K562 (cell line): ENCODE results near the gene ALS2. TPM values are rescaled to one million over a fixed set of nuclear protein-coding genes. Genes with fewer than 3 reads are reported as not detected.

Source experiments
- ATAC-seq: fragments of 200-7000 bp; cut with Tn5 transposase; 3 replicates; pipeline ENCODE4 v1.9.1; 2020; ENCODE audit warnings: moderate library complexity
- BruUV-seq: library from RNA; stranded (reverse); fragments of 400-500 nt; replicated peaks from 2 replicates; lab custom pipeline; 2021; lab: Mats Ljungman, UMichigan
- CTCF ChIA-PET: fragments of 300-600 bp; formaldehyde crosslinking; extraction: SDS; loops from one replicate; lab custom pipeline; 2021; ENCODE audit warnings: low intra/inter-chr PET ratio; lab: Yijun Ruan, JAX
- POLR2A ChIA-PET: fragments of 300-600, 350-650 bp; sonication (Branson Sonifier 250); formaldehyde crosslinking; extraction: SDS; loops from one replicate; lab custom pipeline; 2021; ENCODE audit warnings: antibody characterized with exemption, inconsistent platforms; lab: Yijun Ruan, JAX
- DNase-seq, 4 experiments: peaks; one replicate each; pipeline versions ENCODE4 v3.0.0 to v3.0.0-alpha.2; 2011 to 2018; ENCODE audit warnings: low spot score in 3 of 4, mixed read lengths in 3 of 4; ENCODE audit errors: extremely low read depth in 1 of 4
- FAIRE-seq: peaks from 2 replicates; lab custom pipeline; 2011; peaks lifted over from hg19 to GRCh38; lab: Jason Lieb, UNC
- H2AFZ ChIP-seq: 2 replicates; pipeline ENCODE4 v1.6.0; 2011; ENCODE audit warnings: low read depth, low read length, control low read depth, inconsistent platforms
- H3K27ac ChIP-seq: fragments of 200-600 bp; 3 replicates; pipeline ENCODE4 v1.8.0; 2011; ENCODE audit warnings: low read depth, mild to moderate bottlenecking, control low read depth, inconsistent platforms, low read length, moderate library complexity, mixed read lengths; ENCODE audit errors: extremely low read depth
- H3K27me3 ChIP-seq, 2 experiments: fragments of 300-600 bp in 1 of 2; 2 replicates in 1 of 2; 3 replicates in 1 of 2; pipeline versions ENCODE4 v1.6.0 to v1.8.0; 2011; ENCODE audit warnings: inconsistent platforms in 2 of 2, low read length in 2 of 2, mild to moderate bottlenecking in 1 of 2, mixed read lengths in 1 of 2, moderate library complexity in 1 of 2; ENCODE audit not compliant: control insufficient read depth in 2 of 2, insufficient read depth in 2 of 2
- H3K36me3 ChIP-seq: fragments of 300-600 bp; 3 replicates; pipeline ENCODE4 v1.8.0; 2011; ENCODE audit warnings: mild to moderate bottlenecking, low read length, inconsistent platforms; ENCODE audit not compliant: control insufficient read depth, insufficient read depth
- H3K4me1 ChIP-seq, 2 experiments: fragments of 200-600 bp in 1 of 2; replicated peaks in 1 of 2; 2 replicates in 1 of 2; 3 replicates in 1 of 2; pipeline versions ENCODE4 v1.5.1 to v1.8.0; 2011; ENCODE audit warnings: inconsistent platforms in 2 of 2, low read length in 2 of 2, mild to moderate bottlenecking in 1 of 2, mixed read lengths in 1 of 2, moderate library complexity in 1 of 2; ENCODE audit not compliant: control insufficient read depth in 2 of 2, insufficient read depth in 2 of 2
- H3K4me2 ChIP-seq: 2 replicates; pipeline ENCODE4 v1.6.1; 2011; ENCODE audit warnings: low read length, control low read depth, inconsistent platforms, mixed read lengths; ENCODE audit not compliant: insufficient read depth
- H3K4me3 ChIP-seq: fragments of 200-600 bp; sonication (generic), shearing (Covaris generic); 2 replicates; pipeline ENCODE4 v1.5.1; 2016; ENCODE audit warnings: control low read depth, inconsistent platforms
- H3K79me2 ChIP-seq: fragments of 200-600 bp; 3 replicates; pipeline ENCODE4 v1.8.0; 2011; ENCODE audit warnings: low read length, inconsistent platforms; ENCODE audit not compliant: control insufficient read depth, insufficient read depth
- H3K9ac ChIP-seq, 2 experiments: 2 replicates each; pipeline versions ENCODE4 v1.6.0 to v1.6.1; 2011; ENCODE audit warnings: low read depth in 2 of 2, low read length in 2 of 2, control low read depth in 1 of 2, inconsistent platforms in 1 of 2, mild to moderate bottlenecking in 1 of 2, mixed read lengths in 1 of 2; ENCODE audit not compliant: insufficient read depth in 1 of 2
- H3K9me1 ChIP-seq: one replicate; pipeline ENCODE4 v1.6.0; 2011; ENCODE audit warnings: inconsistent platforms, mild to moderate bottlenecking, low read length, moderate library complexity; ENCODE audit not compliant: control insufficient read depth, insufficient read depth
- H3K9me3 ChIP-seq: replicated peaks from 2 replicates; pipeline ENCODE4 v1.5.1; 2011; ENCODE audit warnings: low read depth, low read length, inconsistent platforms; ENCODE audit not compliant: control insufficient read depth, insufficient read depth
- H4K20me1 ChIP-seq: replicated peaks from 2 replicates; pipeline ENCODE4 v1.6.1; 2011; ENCODE audit warnings: low read length, inconsistent platforms, mixed read lengths; ENCODE audit not compliant: control insufficient read depth, insufficient read depth
- CCAR2 ChIP-seq: fragments of 200-400 bp; formaldehyde crosslinking; IDR thresholded peaks from 2 replicates; pipeline ENCODE4 v1.6.1; 2017; ENCODE audit warnings: mild to moderate bottlenecking, low read depth, low read length
- MYNN ChIP-seq, 2 experiments: sonication (generic); formaldehyde crosslinking in 1 of 2; IDR thresholded peaks; 2 replicates each; pipeline versions ENCODE4 v1.5.0 to v1.6.1; 2016 to 2020; ENCODE audit warnings: antibody characterized with exemption in 1 of 2, missing genetic modification reagents in 1 of 2
- PML ChIP-seq: IDR thresholded peaks from 2 replicates; pipeline ENCODE4 v1.6.1; 2012; ENCODE audit warnings: low read length, inconsistent platforms
- WGBS: fragments of 100-300 bp; shearing (Covaris generic); methylation state at CpG from one replicate; pipeline ENCODE4 v1.1.6; 2016; ENCODE audit warnings: low coverage, mixed read lengths; ENCODE audit not compliant: insufficient coverage; ENCODE audit errors: missing lambda C conversion rate; 5-methylcytosine and 5-hydroxymethylcytosine counted together
- in situ Hi-C: fragments of 300-500 bp; cut with MboI; formaldehyde crosslinking; loops from 4 replicates; pipeline ENCODE4 v1.15.0; 2018; ENCODE audit warnings: inconsistent platforms, mixed read lengths
- intact Hi-C: fragments of 100-400 bp; cut with micrococcal nuclease; formaldehyde crosslinking; loops from 2 replicates; pipeline ENCODE4 v1.14.2; 2022
- polyA plus RNA-seq, 8 experiments: library from polyadenylated mRNA; depleted of rRNA in 4 of 8; stranded (reverse) in 5 of 8; unstranded in 3 of 8; fragments of >200 nt; fragmentation: Nextera tagmentation in 2 of 8; fragmentation: Illumina TruSeq in 1 of 8; extraction: Ambion mirVana in 2 of 8; extraction: Trizol in 1 of 8; gene quantifications; 2 replicates each; pipeline versions ENCODE4 v1.2.1 to v1.2.3, GENCODE V29; 2011 to 2014; ENCODE audit warnings: inconsistent platforms in 1 of 8, missing spikeins in 1 of 8
- total RNA-seq, 7 experiments: library from RNA; depleted of rRNA in 6 of 7; stranded (reverse); fragments of >200 nt in 6 of 7; fragmentation: Illumina TruSeq in 2 of 7; extraction: Trizol in 2 of 7; gene quantifications; 2 replicates each; pipeline versions ENCODE4 v1.2.1 to v1.2.3, GENCODE V29; 2011 to 2021; ENCODE audit warnings: low replicate concordance in 1 of 7
- TF ChIP-seq, protein P1 (sequence below): fragments of 250-450 bp; sonication (Bioruptor Pico); IDR thresholded peaks from 2 replicates; pipeline ENCODE4 v1.5.0; 2022; ENCODE audit warnings: mild to moderate bottlenecking
- TF ChIP-seq, protein P2 (sequence below), 3 experiments: IDR thresholded peaks in 2 of 3; conservative IDR thresholded peaks in 1 of 3; 2 replicates each; pipeline ENCODE4 v1.5.1; 2011 to 2012; ENCODE audit warnings: low read length in 3 of 3, mild to moderate bottlenecking in 3 of 3, control low read depth in 2 of 3, improper control_type of control experiment in 1 of 3, inconsistent platforms in 1 of 3, low read depth in 1 of 3, mixed read lengths in 1 of 3, moderate library complexity in 1 of 3; ENCODE audit not compliant: insufficient read depth in 2 of 3

ALS2 gene
- total and polyA plus RNA-seq, 9 of the 15 experiments (the other 6 are each of a cell fraction or from before 2014, with no cell fraction given) = 5.2 to 17.7 (median 11.6) TPM

- Histone ChIP-seq H3K9me3 (no peaks in the 10 kb centered on the region), H3K79me2 (no peaks in the 10 kb centered on the region), H3K36me3 (peaks cover 20% of the 10 kb centered on the region; the same call in 1 of the 3 replicates), H2AFZ (no peak overlapping the region), H3K4me1 (no peaks in the 10 kb centered on the region), H3K9me1 (no peaks in the 10 kb centered on the region), H4K20me1 (no peaks in the 10 kb centered on the region), H3K9ac (no peak overlapping the region), H3K4me3 (no peak overlapping the region), H3K27me3 (no peaks in the 10 kb centered on the region), H3K4me2 (no peak overlapping the region), H3K27ac (no peak overlapping the region)
- no peak for DNase-seq
- ChIA-PET POLR2A (no interaction called here), CTCF (no interaction called here)
- WGBS = 36% methylated on average over 2 of the region's 2 CpGs
- no peak for FAIRE-seq
- TF ChIP-seq, protein P1, sequence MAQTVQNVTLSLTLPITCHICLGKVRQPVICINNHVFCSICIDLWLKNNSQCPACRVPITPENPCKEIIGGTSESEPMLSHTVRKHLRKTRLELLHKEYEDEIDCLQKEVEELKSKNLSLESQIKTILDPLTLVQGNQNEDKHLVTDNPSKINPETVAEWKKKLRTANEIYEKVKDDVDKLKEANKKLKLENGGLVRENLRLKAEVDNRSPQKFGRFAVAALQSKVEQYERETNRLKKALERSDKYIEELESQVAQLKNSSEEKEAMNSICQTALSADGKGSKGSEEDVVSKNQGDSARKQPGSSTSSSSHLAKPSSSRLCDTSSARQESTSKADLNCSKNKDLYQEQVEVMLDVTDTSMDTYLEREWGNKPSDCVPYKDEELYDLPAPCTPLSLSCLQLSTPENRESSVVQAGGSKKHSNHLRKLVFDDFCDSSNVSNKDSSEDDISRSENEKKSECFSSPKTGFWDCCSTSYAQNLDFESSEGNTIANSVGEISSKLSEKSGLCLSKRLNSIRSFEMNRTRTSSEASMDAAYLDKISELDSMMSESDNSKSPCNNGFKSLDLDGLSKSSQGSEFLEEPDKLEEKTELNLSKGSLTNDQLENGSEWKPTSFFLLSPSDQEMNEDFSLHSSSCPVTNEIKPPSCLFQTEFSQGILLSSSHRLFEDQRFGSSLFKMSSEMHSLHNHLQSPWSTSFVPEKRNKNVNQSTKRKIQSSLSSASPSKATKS (CRISPR knock-in tag) = no peak
- TF ChIP-seq CCAR2 (no peak), MYNN (IDR thresholded peaks at IDR 0.05) (peak; percentile 90), MYNN (CRISPR knock-in tag; IDR thresholded peaks at IDR 0.05) (no peak)
- in situ Hi-C loops (no loop called here), intact Hi-C loops (no loop called here)
- ATAC-seq = no peak
- BruUV-seq = no TSS peak
Measured at GRCh38 chr2:201709049-201709448, 71.7 kb downstream of the ALS2 start.

DNA sequence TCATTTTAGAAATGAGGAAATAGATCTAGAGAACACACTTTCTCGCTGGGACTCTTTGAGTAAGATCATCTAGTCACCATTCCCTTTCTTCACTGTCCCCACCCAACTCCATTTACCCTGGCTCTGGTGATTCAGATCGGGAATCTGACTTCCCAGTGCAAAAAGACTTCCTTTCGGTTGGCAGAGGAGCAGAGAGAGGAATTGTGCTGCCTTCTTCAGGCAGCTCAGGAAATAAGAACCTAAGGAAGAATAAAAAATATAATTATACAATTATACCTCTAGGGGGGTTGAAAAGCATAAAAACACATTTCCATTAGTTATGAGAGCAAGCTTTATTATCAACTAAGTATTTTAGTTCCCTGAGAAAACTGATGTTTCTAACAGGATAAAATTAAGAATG is 73.0 kb downstream of the ALS2 start:
- Histone ChIP-seq H3K4me1 (no peaks in the 10 kb centered on the region), H3K9me1 (no peaks in the 10 kb centered on the region), H3K9me3 (no peaks in the 10 kb centered on the region), H4K20me1 (no peaks in the 10 kb centered on the region), H3K36me3 (peaks cover 23% of the 10 kb centered on the region; the same call in 1 of the 3 replicates), H3K4me2 (no peak overlapping the region), H2AFZ (no peak overlapping the region), H3K9ac (no peak overlapping the region), H3K27ac (no peak overlapping the region), H3K4me3 (no peak overlapping the region), H3K27me3 (no peaks in the 10 kb centered on the region), H3K79me2 (no peaks in the 10 kb centered on the region)
- in situ Hi-C loops = no loop called here
- no peak for TF ChIP-seq PML
- TF ChIP-seq, protein P2, sequence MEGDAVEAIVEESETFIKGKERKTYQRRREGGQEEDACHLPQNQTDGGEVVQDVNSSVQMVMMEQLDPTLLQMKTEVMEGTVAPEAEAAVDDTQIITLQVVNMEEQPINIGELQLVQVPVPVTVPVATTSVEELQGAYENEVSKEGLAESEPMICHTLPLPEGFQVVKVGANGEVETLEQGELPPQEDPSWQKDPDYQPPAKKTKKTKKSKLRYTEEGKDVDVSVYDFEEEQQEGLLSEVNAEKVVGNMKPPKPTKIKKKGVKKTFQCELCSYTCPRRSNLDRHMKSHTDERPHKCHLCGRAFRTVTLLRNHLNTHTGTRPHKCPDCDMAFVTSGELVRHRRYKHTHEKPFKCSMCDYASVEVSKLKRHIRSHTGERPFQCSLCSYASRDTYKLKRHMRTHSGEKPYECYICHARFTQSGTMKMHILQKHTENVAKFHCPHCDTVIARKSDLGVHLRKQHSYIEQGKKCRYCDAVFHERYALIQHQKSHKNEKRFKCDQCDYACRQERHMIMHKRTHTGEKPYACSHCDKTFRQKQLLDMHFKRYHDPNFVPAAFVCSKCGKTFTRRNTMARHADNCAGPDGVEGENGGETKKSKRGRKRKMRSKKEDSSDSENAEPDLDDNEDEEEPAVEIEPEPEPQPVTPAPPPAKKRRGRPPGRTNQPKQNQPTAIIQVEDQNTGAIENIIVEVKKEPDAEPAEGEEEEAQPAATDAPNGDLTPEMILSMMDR (IDR thresholded peaks at IDR 0.05 in 2 of 3, conservative IDR thresholded peaks at IDR 0.05 in 1 of 3; ENCODE audit: insufficient read depth in 2 of 3, low read depth in 1 of 3, low read length in 3 of 3) = peak in 1 of 3 experiments; percentile 19; a peak in 1 of 6 replicates
- ChIA-PET CTCF (no interaction called here), POLR2A (no interaction called here)
- no TSS peak for BruUV-seq
- intact Hi-C loops = no loop called here
- DNase-seq = no peak
- no peak for ATAC-seq
- FAIRE-seq = no peak
- 75% methylated on average over 1 of the region's 3 CpGs for WGBS
